Left renal cortex interstitium (tissue), 4 donors: ENCODE data around the gene STRA8. TPM values are rescaled to one million over a fixed set of nuclear protein-coding genes. Genes with fewer than 3 reads are reported as not detected.

Experiments
- DNase-seq, 4 donors: peaks; one replicate each; pipeline ENCODE4 v3.0.0-alpha.2; 2013; ENCODE audit warnings: low read depth in 4 of 4, low spot score in 2 of 4, missing footprints in 1 of 4
- polyA plus RNA-seq, 4 donors: library from polyadenylated mRNA; unstranded; fragments of 120-200 nt; gene quantifications; one replicate each; pipeline ENCODE4 v1.2.1, GENCODE V29; 2013; ENCODE audit not compliant: insufficient read length in 4 of 4

STRA8 gene, protein sequence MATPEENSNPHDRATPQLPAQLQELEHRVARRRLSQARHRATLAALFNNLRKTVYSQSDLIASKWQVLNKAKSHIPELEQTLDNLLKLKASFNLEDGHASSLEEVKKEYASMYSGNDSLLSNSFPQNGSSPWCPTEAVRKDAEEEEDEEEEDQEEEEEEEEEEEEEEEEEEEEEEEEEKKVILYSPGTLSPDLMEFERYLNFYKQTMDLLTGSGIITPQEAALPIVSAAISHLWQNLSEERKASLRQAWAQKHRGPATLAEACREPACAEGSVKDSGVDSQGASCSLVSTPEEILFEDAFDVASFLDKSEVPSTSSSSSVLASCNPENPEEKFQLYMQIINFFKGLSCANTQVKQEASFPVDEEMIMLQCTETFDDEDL
- polyA plus RNA-seq: under 1 TPM; 0.16 to 0.38 (median 0.20) TPM

DNA sequence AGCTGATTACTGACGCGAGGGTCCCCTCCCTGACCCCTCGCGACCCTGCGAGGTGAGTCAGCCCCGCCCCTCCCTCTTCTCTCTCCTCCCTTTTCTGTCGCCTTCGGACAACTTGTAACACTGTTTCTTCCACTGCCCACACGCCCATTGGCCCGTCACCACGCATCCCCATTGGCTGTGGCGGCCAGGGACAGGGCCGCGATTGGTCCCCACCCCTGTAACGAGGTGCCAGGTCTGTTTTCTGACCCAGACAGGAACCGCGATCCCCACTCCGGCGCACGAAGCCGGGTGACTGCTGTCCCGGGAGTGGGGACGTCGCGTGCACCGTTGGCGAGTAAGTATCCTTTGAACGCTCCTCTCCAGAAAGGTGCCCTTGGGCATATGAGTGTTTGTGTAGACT, at the start of gene STRA8:
Gene STRA8 (plus strand): TSS at position 269 of the 400 bp plus-strand sequence. CDS start 6,687 bp downstream, outside the sequence.
- no peak for DNase-seq

DNA sequence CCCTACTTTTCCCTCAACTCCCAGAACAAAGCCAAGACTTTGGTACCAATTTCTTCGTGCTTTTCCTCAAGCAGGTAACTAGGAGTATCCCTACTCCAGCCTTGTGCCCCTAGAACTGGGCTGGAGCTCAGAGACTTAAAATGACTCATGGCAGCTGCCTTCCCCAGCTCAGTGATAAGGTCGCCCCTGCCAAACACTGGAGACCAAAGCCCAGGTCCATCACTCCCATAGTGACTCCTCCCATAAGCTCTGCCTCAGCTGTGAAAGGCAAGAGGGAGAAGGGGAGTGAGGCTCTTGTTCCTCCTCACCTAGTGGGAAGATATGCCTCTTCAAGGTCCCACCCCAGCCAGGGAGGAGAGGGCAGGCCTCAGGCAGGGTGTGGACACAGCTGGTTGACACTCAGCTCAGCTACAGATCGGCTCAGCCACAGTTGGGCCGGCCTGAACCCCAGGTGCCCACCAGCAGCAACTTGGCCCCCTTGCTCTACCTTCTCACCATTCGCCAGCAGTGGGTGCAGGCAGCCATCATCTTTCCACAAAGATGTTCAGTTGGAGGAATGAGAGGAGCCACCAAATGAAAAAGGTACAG, 49.3 kb upstream of the STRA8 start:
- no peak for DNase-seq

DNA sequence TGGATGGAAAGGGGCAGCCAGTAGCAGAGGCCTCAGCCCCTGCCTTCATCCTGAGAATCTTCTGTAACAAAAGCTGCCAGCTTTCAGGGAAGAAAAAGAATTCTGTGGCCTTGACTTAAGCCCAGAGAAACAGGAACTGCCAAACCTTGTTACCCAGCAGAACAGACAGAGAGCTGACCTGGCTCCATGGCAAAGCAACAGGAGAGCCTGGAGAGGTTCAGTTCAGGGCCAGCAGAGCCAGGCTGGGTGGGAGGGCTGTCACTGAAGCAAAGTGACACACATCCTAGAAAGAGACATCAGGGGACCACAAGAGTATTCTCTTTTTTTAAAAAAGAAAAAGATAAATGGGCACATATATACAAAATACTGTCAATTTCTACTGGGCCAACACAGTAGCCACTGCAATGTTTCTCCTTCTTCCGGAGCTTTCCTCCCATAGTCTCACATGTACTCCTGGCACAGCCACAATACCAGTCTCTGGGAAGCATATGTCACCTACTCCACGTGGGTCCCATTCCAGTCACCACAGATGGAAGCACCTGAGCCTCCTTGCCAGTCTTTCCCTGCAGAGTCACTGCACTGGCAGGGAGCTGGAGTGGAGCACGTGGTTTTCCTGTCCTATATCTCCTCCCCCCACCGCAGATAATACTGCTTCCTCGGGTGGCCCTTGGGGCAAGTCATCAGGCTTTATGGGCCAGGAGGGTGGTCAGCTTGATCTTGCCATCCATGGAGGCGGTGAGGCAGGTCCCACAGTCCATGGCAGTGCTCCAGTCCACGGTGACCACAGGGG, 48.0 kb upstream of the STRA8 start:
- DNase-seq: no peak

DNA sequence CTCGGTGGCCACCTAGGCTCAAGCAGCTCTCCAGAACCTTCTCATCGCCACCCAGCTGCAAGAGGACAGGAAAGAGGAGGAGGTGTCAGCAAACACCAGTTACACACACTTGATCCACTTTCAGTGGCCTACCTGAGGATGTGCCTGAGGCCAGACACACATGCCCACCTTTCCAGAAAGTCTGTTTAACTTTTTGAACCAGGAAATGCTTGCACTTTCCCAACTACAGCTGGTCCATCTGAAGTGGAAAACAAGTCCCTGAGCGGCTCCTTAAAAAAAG, 47.4 kb upstream of the STRA8 start:
- no peak for DNase-seq

DNA sequence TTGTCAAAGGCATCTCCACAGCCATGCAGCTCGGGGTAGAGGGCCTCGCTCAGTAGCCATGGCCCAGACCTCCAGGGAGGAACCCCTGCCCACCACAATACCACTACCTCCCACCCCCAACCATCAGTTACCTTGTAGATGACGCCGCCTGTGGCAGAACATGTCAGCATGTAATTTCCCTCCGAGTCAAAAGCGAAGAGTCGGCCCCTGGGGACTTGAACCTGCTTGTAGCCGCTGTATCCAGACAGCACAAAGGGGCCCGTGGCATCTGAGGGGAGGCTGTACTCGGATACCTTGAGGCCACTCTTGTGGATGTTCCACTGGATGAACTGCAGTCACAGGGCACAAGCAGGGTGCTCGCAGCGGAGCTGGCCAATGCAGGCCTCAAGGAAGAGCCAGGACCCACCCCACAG, 46.8 kb upstream of the STRA8 start:
- DNase-seq: no peak

DNA sequence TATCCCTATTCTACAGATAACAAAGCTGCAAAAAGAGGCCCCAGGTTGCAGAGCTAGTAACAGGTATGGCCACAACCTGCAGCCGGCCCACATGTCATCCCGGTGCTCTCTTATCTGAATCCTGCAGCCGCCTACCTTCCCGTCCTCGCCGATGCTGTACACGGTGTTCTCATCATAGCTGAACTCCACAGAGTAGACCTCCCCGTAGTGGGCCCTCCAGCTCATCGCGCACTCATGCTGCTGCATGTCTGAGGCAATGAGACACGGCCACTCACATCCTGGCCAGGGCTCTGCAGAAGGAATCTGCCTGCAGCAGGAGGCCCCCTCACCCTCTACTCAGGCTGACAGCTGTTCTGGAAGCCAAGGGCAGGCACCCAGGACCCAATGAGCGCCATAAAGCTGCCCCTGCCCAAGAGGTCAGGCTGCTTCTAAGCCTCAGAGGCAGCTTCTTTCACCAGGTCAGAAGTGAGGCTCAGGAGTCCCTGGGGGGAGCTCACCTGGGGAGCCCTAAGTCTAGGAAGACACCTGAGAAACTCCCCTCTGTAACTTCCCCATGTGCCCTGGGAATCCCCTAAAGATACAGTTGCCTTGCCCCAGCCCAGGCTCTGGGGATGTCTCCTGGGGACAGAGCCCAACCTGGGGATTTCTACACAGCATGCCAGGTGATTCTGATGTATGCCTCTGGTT, 45.2 kb upstream of the STRA8 start:
- no peak for DNase-seq

DNA sequence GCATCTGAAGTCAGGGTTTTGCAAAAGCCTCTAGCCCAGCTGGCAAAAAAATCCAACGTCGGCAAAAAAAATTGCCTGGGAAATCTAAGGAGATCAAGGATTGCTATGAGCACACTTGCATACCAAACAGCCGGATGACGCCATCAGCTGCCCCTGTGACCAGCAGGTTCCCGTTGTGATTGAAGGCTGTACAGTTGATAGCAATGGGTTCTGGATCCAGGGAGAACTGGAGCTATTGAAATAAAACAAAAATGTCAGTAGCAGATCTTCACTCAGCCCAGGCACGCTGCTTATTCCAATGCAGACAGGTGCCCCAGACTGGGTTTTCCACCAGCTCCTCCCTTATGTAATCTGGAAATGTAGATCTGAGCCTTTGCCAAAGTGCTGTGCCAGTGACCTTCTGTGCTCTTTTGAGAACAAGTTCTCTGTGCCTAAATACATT, 44.4 kb upstream of the STRA8 start:
- no peak for DNase-seq

DNA sequence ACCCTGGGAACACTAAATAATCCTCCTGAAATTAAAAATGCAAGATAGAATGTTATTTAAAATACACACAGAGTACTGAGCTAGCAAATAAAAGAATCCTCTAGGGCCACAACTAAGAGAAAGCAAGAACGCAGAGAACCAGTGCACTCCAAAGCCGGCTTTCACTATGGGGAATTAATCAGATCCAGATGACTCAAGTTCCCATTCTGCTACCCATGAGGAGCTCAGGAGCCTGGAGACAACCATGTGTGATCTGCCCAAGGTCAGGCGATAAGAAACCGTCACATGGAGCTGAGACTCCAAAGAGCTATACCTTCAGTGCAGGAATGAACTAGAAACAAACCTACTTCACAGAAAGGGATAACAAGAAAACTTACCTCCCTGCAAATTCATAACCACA, 43.7 kb upstream of the STRA8 start:
- no peak for DNase-seq

DNA sequence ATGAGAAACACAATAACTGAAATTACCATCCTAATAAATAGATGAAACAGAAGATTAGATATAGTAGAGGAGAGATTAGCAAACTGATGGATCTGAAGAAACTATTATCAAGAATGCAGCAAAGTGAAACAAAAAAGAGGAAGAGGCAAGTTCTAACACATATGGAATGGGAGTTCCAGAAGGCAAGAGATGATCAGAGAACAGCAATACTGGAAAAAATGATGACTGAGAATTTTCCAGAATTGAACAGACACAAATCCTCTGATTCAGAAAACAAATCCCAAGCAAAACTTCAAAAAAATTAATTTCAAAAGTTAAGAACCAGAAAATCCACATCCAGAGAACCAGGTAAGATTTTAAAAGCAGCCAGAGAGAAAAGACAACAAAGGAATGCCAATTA, 42.9 kb upstream of the STRA8 start:
- DNase-seq: no peak

DNA sequence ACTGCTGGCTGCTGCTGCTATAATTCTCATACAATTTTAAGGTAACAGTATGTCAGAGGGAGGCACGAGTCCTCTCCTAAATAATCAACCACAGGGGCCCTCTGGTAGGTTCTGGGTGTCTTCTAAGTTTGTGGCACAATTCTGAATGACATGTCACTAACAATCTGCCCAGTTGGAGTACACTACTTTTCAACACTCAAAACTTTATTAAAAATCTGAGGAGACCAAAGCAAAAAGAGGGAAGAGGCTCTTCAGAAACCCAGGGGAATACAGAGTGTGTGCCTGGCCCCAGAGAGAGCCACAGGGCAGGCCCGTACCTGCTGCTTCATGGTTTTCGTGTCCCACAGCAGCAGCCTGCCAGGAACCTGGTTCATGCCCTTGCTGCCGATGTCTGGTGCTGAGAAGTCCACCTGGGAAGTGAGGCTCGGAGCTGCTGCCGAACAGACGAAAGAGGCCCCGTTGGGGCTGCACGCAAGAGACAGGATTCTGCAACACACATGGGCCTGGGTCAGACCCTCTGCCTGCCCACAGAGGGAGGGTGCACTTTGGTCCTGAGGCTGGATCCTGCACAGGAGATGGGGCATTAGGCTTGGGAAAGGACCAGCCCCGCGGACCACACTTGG, 40.6 kb upstream of the STRA8 start:
- DNase-seq: no peak

DNA sequence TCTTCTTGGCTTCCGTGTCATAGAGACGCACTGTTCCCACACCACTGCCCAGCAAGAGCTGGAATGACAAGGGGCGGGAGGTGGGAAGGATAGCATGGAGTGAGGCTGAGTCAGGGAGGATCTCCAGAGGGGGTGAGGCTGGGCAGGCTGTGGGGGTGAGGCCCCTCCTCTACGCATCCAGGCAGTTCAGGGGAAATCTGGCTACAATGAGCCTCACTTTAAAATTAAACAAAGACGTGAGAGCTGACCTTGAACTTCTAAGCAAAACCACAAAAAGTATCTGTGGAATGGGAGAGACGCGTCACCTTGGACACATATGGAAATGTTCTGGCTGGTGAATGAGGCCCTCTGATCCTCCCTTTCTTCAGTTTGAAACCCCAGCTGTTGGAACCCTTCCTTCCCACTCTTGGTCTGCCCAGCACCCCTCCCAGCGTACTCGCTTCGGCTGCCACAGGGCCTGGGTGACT, 40.0 kb upstream of the STRA8 start:
- no peak for DNase-seq

DNA sequence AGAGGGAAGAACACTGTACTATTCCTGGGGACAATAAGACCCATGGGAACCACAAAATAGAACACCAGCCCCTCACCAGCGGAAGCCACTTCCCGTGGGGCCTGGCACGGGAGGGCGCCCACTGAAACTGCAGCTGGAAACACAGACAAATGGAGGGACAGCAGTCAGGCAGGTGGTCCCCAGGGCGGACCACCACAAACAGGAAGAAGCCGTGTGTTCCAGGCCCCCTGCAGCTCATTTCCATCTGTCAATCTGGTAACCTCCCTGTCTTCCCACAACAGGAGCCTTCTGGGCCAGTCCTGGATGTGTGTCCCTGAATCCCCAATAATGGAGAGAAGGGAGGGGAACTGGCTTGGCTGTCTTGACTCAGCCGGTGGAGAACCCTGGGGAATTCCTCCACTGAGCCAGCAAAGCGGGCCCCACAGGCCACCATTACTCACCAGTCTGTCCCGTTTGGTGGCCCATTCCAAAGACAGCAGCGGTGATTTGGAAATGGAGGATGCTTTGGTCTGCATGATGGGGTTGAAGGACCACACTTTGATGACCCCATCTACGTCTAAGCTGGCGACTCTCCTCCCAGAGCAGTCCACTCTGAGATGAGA, 39.0 kb upstream of the STRA8 start:
- DNase-seq: no peak

DNA sequence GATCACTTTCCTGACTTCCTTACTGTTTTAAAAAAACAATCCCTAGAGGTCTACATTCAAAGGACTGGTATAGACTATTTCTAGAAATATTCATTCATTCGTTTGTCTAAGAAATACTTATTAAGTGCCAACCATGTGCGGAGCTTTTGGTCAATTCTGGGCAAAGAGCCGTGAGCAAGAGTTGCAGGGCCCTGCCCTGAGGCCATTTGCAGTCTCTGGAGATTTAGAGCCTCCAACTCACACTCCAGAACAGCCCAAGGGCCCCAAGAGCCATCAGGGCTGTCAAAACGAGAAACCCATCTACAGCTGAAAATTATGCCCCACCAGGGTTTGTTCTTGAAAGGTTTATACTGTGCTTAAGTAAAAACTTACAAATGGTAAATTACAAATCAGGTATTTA, 38.5 kb upstream of the STRA8 start:
- DNase-seq: no peak

DNA sequence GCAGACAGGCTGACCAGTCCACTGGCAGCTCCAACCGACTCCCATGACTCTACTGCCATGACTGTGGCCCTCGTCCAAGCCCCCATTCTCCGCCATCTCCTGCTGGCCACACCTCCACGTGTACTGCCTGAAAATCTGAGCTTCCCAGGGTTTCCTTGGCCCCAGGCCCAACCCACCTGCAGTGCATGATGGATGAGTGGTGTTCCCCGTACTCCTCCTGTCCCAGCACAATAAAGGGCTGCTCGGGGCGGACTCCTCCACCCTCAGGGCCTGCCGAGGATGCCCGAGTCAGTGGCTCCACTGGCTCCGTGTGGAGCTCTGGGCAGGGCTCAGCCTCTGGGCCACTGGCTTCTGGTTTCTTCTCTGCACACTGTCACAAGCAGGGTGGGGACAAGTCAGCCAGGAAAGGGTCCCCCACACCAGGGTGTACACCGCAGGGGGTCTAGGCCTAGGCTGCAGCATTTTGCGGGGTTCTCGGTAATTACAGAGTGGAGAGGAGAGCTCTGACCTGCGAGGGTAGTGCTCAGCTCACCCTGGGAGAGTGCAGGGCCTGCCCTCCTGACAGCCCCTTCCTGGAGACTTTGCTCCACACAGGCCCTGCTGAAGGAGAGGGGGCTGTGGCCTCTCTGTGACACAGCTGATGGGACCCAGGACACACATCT, 37.5 kb upstream of the STRA8 start:
- DNase-seq: no peak

DNA sequence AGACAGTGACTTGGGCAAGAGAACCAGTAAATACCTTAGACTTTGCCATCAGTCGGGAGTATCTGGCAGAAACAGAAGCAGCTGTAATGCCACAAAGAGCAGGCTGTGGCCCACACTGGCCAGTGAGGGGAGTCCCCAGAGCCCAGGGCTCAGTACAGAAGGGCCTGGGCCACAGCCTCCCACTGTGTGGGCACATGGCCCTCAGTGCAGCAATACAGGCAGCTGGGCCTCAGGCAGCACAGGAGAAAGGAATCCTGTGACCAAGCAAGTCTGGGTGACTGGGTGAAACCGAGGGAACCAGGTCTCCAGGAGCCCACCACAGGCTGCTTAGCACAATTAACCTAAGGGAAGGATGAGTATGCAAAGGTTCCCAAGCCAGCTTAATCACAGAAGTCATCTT, 36.3 kb upstream of the STRA8 start:
- no peak for DNase-seq

DNA sequence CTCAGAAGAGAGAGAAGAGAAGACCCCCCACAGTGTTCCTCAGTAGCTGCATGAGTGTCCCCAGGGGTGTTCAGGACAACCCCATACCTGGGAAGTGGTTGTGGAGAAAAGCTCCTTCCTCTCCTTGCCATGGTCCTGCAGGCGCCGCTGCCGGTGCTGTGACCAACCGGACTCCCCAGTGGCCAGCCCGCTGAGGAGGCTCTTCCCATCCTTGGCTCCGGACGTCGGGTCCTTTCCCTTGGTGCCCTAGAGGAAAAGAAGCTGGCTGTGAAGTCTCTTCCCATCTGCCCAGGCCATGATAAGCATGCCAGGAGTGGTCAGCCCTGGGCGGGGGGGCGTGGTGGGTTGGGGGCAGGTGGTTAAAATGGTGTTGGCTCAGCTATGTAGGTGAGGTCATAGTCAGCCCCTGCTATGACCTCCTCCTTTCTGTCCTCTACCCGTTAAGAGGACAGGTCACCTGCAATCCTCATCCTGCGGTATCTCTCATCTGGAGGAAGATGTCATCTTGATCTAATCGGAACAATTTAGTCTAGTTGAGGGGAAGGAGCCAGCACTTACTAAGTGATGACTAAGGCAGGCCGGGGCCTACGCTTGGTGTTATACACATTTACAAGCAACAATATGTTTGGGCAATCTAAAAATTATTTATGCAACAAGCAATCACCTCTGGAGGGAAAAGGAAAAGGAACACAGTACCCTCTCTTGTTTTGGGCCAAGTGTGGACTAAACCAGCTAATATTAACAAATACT, 35.6 kb upstream of the STRA8 start:
- DNase-seq: no peak

DNA sequence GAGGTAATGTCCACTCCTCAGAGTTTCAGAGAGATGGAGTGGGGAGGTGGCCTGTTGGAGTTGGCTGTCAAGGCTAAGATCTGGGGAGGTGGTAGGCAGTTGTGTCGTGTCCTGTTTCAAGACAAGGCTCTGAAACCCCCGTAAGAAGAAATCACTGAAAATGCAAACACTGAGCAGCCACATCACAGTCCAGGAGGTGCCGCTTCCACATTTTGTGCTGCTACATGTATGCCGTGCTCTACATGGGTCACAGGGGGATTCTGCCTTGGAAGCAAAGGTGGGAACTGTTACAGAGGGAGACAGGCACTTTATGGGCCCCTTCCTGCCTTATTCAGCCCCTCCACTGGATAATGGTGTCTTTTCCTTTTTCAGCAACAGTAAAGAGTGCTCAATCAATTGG, 34.2 kb upstream of the STRA8 start:
- no peak for DNase-seq

DNA sequence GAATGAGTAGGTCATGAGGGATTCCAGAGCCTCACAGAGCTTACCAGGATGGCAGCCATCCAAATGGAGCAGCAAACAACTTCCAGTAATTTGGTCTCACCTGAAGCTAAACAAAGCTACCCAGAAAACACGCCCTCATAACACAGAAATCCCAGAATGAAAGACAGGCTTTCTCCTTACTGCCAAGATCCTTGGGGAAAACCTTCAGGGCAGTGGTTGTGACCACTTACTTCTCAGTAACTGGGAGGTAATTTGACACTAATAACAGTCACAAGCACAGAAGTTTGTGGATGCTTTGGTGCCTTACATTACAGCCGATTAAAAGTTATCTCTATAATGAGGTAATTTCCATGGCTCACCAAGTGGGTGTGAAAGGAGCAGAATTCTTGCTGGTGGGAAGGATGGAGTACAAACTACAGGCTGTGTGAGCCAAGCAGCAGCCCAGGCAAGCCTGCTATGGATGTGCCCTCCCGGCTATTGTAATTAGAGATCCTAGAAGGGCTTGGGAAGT, 32.8 kb upstream of the STRA8 start:
- no peak for DNase-seq

DNA sequence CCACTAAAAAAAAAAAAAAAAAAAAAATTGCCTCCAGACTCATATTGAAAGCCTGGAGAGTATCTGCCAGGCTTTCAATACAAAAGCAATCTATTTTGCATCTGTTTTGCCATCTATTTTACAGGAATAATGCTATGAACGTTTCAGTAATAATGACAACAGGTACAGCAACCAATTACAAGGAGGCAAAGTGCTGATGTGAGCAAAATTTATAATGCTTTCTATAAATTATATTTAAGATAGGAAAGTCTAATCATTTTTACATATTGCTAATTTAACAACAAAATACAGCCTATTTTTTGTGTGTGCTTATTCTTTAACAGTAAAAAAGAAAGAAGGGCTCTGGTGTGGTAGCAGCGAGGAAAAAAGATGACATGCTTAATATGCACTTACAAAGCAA, 32.3 kb upstream of the STRA8 start:
- no peak for DNase-seq
